Stromal cell of bone marrow (primary cell): ENCODE results near the gene SLC23A2.
"Not testable (repeated sequence)": the region's sequence is repeated elsewhere in the genome, so short reads cannot be mapped to it uniquely, and the experiment has no call there.

Experiments
- DNase-seq: peaks from one replicate; pipeline ENCODE4 v3.0.0-alpha.2; 2012; ENCODE audit warnings: low read depth

SLC23A2 gene

DNA sequence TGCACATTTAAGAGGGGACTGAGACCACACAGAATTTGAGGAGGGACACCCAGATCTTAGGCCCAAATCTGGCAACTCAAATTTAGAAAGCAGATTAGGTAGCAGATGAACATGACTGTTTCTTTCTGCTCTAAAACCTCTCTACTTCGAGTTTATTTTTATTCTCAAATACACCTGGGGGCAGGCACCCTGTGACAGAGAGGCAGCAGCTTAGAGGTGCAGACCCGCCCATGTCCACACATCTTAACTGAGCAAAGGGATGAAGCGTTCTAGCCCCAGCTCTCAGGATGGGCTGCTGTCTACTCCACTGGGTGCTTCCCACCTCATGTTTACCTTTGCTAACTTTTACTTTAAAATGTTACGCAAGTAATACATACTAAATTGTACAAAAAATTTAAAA, 125.0 kb downstream of the SLC23A2 start:
- DNase-seq: no peak

DNA sequence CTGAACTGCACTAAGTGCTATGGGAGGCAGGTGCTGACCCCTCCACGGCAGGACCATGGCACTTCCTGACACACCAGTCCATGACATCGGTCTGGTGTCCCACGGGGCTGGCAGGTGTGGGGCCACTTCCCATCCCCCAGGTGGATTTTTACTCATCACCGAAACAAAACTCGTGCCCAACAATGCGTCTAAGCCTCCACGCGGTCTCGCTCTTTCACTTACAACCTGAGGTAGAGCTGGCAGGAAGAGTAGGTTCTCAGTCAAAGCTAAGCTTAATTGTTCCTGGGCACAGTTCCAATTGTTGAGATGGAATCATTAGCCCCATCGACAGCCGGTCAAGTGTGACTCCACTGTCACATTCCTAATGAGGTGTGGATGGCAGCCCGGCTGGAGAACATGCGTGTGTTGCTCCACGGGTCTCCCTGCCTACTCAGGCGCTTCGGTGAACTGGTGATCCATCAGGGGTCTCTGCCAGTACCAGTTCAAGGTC, 125.7 kb downstream of the SLC23A2 start:
- no peak for DNase-seq

DNA sequence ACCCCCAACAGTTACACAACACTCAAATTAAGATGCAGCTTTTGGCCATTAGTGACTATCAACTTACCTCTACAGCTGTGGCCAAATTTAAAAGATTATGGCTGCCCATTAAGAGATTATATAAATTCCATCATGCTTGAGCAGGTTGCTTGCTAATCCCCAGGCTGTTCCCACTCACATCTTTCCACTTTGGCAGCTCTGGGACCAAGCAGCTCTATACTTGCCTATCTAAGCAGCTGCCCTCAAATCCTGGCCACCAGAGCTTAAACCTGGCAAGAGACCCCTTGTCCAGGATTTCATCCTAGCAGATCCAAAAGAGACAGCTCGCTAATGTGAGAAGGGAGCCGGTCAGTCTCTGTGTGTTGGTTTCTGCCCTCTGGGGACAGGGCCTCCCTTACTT, 127.9 kb downstream of the SLC23A2 start:
- no peak for DNase-seq

DNA sequence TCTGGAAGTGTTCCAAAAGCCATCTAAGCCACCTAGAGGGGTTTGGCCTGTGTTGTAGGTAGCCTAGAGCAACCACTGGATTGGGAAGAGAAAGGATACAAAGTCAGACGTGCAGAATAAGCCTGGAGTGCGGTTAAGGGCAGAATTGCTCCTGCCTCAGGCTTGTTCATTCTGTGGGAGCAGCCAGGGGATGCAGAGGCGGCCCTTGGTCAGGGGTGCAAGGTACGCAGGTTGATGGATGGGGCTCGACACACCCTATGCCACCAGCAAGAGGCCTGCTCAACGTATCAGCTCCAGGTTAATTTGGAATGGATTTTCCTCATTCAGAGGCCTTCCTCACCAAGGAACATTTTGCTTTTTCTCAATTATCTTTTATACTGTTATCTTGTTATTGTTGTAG, 129.8 kb downstream of the SLC23A2 start:
- DNase-seq: no peak

DNA sequence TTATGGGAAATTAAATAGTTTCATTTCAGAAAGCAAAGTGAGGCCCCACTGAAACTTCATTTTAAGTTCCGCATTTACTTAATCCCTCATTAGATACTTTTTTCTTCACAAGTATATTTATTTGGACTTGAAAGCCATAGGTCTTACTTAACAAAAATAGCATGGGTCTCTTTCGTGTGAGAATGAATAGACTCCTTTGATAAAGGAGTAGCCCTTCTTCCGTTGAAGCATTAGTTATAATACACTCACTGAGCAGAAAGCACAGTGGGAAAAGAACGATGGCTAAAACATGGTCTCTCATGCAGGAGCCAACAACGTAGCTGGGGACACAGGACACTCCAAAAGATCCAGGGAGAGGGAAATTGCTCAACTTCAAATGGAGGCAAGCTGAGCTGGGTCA, 130.4 kb downstream of the SLC23A2 start:
- DNase-seq: no peak

DNA sequence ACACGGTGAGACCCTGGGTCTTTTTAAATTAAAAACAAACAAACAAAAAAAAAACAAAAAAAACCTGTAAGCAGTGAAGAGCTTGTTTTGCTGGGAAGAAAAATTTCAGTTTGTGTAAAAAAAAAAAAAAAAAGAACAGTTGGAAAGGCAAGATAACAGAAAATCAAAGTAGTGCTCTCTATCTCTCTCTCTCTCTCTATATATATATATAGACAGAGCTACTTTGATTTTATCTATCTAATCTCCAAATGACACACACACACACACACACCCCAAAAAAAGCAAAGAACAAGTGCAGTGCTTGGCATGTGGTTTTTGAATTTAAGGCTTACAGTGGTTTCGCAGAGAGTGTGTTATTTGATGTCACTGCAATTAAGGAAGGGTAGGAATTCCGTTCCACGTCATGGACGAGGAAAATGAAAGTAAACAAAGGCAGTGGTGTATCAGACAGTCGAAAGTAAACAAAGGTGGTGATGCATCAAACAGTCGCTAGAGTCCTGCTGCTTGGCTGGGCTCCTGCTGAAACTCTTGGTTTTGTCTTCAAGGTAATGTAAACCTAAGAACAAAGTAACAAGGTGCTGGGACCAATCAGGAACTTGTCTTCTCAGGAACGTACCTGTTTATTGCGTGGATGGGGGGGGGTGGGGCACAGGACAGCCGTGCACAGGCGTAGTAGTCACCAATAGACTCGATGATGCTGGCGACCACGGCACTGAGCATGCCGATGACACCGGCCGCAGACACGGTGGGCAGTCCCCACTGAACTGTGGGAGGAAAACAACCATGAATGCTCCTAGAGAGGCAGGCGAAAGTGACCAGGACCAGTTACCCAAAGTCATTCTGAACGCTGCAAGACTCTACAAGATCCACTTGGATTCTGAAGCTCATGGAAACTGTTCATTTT, 131.8 kb downstream of the SLC23A2 start:
- no peak for DNase-seq

DNA sequence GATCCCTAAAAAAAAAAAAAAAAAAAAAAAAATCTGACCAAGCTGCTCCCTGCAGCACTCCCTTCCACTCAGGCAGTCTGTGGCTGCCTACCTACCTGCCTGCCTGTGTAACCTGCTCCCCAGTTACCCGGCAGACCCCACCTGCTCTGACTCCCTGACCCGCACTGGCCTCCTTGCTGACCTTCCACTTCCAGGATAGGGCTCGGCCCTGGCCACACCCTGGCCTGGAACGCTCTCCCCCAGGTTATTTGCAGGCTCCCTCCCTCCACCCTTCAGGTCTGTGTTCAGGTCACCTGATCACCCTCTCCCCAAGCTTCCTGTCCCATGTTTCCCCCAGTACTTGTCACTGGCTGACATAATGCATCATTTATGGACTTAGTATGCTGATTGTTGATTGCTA, 134.3 kb downstream of the SLC23A2 start:
- no peak for DNase-seq

DNA sequence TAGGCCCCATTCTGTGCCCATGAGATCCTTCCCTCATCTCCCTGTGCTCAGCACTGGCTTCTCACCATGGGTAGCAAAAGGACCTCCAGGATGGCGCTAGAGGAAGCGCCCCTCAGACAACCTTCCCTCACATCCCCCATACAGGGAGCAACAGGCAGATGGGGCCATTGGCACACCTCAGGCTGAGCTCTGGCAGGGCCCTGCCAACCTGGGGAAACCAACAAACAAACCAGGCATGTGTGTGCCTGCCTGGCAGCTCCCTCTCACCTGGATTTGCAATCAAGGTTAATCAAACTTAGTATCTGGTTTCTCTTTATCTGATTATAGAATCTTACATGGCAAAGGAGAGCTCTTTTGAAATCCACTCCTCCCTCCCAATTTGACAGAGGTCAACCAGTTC, 134.9 kb downstream of the SLC23A2 start:
- no peak for DNase-seq

DNA sequence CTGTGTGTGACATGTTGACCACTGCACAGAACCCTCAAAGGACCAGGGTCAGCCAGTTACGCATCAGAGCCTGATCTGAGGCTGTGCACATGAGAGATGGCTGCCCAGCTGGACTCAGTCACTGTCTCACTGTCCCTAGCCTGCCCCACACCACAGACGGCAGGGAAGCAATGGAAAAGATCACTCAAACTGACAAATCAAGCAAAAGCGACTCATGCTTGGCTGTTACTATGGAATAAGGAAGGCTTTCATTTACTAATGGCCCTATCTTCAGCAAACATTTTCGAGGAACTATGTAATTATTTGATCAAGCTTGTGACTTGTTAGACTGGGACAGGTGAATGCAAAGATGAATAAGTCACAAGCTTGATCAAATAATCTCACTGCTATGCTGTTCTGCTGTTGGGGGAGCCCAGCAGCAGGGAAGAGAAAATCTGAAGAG, 137.0 kb downstream of the SLC23A2 start:
- DNase-seq: no peak

DNA sequence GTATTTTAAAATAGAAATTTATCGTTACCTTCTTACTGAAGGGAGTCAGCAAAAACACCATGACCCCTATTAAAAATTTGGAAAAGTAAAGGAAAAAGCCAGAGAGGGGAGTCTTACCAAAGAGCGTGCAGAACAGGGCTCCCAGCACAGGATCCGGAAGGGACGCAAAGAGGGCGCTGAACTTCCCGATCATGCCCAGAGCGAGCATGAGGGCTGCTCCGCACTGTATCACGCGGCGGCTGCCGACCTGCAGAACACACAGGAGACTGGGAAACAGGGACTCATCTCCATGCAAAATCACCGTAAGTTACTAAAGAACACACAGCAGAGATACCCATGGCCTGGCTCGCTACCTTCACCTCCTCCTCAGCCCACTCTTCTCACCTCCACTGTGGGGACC, 138.6 kb downstream of the SLC23A2 start:
- DNase-seq: no peak

DNA sequence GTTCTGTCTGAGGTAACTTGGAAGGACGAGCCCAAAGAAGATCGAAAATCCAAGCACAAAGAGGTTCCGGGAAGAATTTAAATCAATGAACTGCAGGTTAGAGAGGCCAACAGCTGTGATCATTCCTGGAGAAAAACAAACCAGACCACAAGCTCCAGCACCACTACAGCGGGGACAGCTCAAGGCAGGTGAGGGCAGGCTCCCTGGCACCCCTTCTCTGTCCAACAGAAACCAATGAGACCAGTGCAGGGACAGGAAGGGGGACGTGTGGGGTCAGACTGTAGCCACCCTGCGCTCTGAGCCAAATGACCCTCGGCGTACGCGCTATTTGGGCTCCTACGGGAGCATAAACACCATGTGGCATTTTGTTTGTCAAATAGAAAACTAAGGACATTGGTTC, 139.3 kb downstream of the SLC23A2 start:
- DNase-seq: no peak

DNA sequence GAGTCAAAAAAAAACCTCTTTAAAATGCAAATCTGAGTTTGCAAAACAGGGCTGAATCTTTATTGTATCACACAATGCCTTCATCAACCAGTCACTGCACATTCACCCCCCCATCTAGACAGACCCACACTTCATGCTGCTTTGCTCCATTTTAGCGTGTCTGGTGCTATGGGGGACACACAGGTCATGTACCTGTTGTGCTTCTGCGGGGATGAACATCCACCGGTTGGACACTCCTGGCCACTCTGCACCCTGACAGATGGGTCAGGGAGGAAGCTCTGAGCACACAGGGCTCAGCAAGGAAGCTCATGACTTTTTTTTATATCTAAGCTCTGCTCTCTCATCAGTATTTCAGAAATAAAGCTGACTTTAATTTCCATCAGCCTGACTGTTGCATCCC, 143.3 kb downstream of the SLC23A2 start:
- DNase-seq: no peak

DNA sequence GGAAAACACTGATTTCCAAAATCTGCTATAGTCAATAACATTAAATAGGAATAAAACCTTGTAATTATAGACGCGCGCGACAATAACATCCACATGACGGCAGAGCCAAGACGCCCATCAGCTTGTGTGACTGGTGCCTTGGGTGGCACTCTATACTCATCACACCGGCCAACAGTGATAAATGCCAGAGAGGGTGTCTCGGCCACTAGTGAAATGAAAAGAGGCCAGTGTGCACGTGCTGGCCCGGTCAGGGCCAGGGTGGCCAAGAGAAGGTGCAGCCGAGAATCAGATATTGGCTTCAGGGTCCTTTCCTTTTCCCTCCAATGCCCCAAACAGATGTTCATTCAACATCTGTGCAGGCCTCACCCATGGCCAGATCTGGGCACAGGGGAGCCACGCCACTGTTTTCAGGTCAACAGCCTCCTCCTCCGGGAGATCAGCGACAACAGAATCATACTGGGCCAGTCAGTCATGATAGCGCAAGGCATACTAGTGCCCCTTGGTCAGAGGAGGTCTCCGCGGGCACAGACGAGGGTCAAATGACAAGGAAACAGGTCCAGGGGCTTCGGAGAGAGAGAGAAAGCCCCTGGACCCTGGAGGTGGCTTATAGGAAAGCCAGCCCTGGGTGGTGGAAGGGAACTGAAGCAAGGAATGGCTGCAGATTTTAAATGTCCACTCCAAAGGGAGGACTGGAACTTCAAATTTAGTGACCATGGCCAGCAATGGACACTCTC, 145.1 kb downstream of the SLC23A2 start:
- DNase-seq: no peak

DNA sequence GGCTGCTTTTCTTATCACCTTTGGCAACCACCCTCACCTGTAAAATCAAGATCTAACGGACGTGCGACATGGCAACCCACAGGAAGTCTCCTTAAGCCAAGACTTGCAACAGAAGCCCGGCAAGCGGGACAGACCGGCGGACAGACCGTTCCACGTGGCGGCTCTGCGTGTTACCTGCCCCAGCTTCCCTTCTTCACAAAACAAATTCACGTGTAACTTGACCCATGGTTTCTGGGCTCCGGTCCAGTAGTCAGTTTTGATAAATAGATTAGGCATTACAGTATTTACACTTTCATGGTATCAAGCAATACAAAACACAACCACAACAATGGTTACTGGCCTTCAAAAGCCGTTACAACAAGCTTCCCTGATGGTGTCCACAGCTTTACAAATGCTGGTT, 145.8 kb downstream of the SLC23A2 start:
- DNase-seq: no peak

DNA sequence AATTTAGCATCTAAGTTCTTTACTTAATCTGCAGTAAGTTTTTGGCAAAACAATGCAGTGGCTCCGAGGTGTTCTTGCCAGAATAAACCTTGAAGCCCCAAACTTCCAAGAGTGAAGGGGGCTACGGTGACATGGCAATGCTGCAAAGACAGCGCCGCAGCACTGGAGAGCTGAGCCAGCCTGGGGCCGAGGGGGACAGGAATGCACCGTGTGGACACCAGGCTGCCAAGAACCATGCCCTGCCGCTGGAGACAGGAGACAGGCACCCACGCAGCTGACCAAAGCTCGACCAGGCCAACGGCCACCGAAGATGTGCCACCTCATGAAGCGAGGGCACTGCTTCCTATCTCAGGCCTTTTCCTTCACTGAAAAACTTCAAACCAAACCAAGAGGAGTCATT, 146.2 kb downstream of the SLC23A2 start:
- no peak for DNase-seq

DNA sequence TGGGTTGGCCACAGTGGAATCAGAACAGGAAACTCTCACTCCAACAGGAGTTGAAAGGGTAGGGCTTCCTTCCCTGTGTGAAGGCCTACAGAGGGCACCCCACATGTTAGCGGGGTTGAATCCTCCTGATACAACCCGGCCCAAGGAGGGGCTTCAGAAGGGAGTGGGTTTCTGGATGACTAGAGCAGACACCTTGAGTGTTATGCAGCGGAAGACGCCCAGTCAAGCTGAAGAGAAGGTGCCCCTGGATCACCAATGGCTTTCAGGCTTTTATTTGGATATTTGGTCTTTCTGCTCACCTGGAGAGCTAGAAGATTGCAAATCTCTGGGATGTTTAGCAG, 146.8 kb downstream of the SLC23A2 start:
- no peak for DNase-seq

DNA sequence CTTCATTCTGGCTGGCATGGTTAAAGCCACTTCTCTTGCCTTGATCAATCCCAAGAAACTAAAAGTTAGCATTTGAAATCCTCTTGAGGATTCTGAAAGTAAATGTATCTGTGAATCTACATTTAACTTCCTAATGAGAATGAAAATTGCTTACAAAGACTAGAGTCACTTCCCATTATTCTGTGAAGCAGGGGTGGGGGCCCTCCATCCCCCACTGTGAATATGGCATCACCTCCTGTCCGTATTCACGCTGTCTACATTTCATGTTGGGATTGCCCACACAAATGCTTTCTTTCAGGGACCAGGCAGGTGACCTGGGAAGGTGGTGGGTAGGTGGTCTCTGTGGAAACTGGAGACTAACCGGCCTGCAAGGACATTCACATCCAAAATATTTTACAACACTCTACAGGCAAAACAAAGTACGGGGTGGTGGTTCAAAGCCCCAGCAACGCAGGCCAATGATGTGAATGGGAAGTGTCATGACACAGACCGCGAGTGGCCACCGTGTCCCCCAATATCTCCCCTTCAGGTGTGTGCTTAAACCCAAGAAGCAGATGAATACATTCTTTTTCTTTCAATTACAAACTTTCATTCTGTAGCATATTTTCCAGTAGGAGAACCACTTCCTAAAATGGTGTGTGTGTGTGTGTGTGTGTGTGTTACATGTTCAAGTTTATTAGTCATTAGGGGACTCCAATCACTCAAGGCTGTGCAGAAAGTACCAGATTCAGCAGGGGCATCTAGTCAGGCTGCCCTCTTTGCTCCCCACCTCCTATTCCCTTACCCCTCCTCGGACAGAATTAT, 147.4 kb downstream of the SLC23A2 start:
- DNase-seq: no peak

DNA sequence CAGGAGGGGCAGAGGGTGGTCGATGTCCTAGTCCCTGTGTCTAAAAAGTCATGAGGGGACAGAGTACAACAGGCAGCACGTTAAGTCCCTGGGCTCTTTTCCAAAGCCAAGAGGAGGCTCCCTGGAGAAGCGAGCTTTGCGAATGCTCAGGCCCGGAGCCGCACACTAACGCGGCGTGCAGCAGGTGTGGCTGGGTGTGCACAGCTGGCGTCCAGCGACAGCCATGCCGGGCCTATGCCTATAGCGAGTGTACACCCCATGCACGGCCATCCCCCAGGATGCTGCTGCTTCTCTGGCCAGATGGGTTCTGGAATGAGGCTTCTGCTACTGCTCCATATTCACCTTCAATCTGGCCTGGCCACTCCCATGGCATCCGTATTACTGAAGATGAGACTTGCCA, 148.3 kb downstream of the SLC23A2 start:
- DNase-seq: no peak

DNA sequence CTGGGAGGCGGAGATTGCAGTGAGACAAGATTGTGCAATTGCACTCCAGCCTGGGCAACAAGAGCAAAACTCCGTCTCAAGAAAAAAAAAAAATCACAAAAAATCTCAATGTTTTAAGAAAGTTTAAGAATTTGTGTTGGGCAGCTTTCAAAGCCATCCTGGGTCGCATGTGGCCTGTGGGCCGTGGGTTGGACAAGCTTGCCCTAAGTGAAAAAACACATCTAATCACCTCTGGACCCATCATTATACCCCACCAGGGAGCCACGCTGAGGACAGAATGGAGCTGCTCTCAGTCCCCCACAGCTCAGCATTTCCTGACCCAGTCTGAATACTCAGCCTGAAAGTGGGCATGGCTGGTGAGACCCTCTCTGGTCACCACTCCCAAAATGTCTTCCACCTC, 150.3 kb downstream of the SLC23A2 start:
- no peak for DNase-seq

DNA sequence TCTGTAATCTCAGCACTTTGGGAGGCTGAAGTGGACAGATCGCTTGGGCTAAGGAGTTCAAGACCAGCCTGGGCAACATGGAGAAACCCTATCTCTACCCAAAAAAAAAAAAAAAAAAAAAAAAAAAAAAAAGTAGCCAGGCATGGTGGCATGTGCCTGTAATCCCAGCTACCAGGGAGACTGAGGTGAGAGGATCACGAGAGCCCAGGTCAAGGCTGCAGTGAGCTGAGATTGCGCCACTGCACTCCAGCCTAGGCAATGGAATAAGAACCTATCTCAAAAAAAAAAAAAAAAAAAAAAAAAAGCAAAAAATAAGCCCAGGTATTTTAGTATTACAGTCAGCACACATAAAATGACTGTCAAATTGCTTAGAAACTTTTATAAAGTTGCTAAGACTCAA, 152.5 kb downstream of the SLC23A2 start:
- DNase-seq: not testable (repeated sequence)

DNA sequence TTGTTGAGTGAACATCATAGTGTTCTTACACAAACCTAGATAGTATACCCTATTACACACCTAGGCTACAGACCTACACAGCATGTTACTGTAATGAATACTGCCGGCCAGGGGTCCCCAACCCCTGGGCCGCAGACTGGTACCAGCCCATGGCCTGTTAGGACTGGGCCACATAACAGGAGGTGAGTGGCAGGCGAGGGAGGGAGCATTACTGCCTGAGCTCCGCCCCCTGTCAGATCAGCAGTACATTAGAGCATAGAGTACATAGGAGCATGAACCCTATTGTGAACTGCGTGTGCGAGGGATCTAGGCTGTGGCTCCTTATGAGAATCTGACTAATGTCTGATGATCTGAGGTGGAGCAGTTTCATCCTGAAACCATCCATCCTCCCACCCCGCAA, 153.3 kb downstream of the SLC23A2 start:
- no peak for DNase-seq

DNA sequence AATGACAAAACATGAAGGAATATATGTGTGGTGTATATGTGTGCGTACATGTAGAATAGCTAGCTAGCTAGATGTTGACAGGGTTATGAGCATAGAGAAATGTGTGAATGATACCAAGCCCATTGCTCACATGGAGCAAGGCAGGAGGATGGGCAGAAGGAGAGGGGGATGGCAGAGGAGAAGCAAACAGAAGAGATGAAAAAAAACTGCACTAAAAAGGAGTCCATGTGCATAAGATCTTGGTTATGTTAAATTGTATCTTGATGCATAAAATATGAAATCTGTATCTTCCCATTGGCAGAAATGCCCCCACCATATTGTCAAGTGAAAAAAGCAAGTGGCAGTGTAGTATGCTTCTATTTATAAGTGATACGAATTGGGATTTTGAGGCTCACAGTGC, 154.5 kb downstream of the SLC23A2 start:
- DNase-seq: no peak
